ENCODE results near the gene TMIGD1. TPM values are rescaled to one million over a fixed set of nuclear protein-coding genes. Genes with fewer than 3 reads are reported as not detected.

The TMIGD1 gene
- total and polyA plus RNA-seq, 2 of the 13 experiments (the other 11 are each of a cell fraction or from before 2014, with no cell fraction given) = not detected

GRCh38 chr17:30324723-30325122 is 9.1 kb downstream of the TMIGD1 start:
- CTCF ChIA-PET (ENCODE audit: low intra/inter-chr PET ratio, low total read pairs) = no interaction called here
- Histone ChIP-seq H3K36me3 (replicated peaks in 1 of 2; ENCODE audit: control insufficient read depth in 1 of 2, insufficient read depth in 2 of 2, low read length in 2 of 2) (no peaks in the 10 kb centered on the region), H3K79me2 (ENCODE audit: insufficient read depth, low read length) (no peaks in the 10 kb centered on the region), H3K4me1 (ENCODE audit: insufficient read depth, low read length) (peaks cover 45% of the 10 kb centered on the region), H4K20me1 (ENCODE audit: insufficient read depth, low read length) (no peaks in the 10 kb centered on the region), H3K9me3 (ENCODE audit: low read length) (no peaks in the 10 kb centered on the region), H3K27ac (ENCODE audit: extremely low read length, insufficient read depth, low read length) (no peak overlapping the region), H3K4me3 (replicated peaks in 1 of 3; ENCODE audit: insufficient read depth in 1 of 3, low read depth in 2 of 3, low read length in 3 of 3) (0 out of 6 replicates have a peak overlapping the region, but pooled peaks of 1 of the 3 experiments have one; percentile 18), H3K9ac (ENCODE audit: insufficient read depth, low read depth, low read length) (no peak overlapping the region), H2AFZ (ENCODE audit: low read length) (peak overlapping the region; percentile 31), H3K4me2 (ENCODE audit: low read depth, low read length) (peak overlapping the region; percentile 70), H3K27me3 (ENCODE audit: control insufficient read depth in 1 of 2, insufficient read depth in 2 of 2, low read length in 2 of 2) (no peaks in the 10 kb centered on the region; a peak in 1 of 5 replicates)
- DNase-seq (ENCODE audit: low spot score) (no peak), ATAC-seq (peak; percentile 44; the same call in 1 of the 3 replicates), FAIRE-seq (peak; percentile 74)
- in situ Hi-C loops (cut with HindIII; ENCODE audit: extremely low pct_ligation_motif_present, low pct_unique_long_range_greater_than_20kb) = no loop called here
- 3% methylated on average over 7 of the region's 7 CpGs for WGBS (ENCODE audit: low lambda C conversion rate)
- intact Hi-C loops (cut with micrococcal nuclease; ENCODE audit: unreplicated experiment) = no loop called here
- POLR2A ChIA-PET = no interaction called here
- BruUV-seq (replicated peaks) = no TSS peak
- TF ChIP-seq NFE2L2 (IDR thresholded peaks at IDR 0.05; ENCODE audit: low read length) (0 out of 2 replicates have a peak, but pooled peaks have one; percentile 15), KMT2A (CRISPR knock-in tag; IDR thresholded peaks at IDR 0.05) (no peak), TFAP4 (IDR thresholded peaks at IDR 0.05; ENCODE audit: borderline replicate concordance, low read depth) (no peak), MIXL1 (CRISPR knock-in tag; IDR thresholded peaks at IDR 0.05) (no peak), ZBTB3 (CRISPR knock-in tag; IDR thresholded peaks at IDR 0.05; ENCODE audit: borderline replicate concordance, low read depth) (no peak), ZIK1 (CRISPR knock-in tag; IDR thresholded peaks at IDR 0.05; ENCODE audit: borderline replicate concordance, low read depth) (no peak), ATF5 (CRISPR knock-in tag; IDR thresholded peaks at IDR 0.05; ENCODE audit: low read depth) (no peak), LCORL (IDR thresholded peaks at IDR 0.05) (no peak), LCORL (CRISPR knock-in tag; IDR thresholded peaks at IDR 0.05) (no peak), SMAD9 (CRISPR knock-in tag; IDR thresholded peaks at IDR 0.05) (no peak), ZNF281 (CRISPR knock-in tag; IDR thresholded peaks at IDR 0.05; ENCODE audit: borderline replicate concordance) (no peak), RXRA (CRISPR knock-in tag; IDR thresholded peaks at IDR 0.05) (no peak), ZKSCAN8 (CRISPR knock-in tag; IDR thresholded peaks at IDR 0.05; ENCODE audit: borderline replicate concordance) (no peak), ZFP37 (CRISPR knock-in tag; IDR thresholded peaks at IDR 0.05; ENCODE audit: borderline replicate concordance) (no peak), HBP1 (CRISPR knock-in tag; IDR thresholded peaks at IDR 0.05; ENCODE audit: low read depth) (no peak), ZFP91 (CRISPR knock-in tag; IDR thresholded peaks at IDR 0.05; ENCODE audit: borderline replicate concordance) (no peak), FOSL2 (CRISPR knock-in tag; IDR thresholded peaks at IDR 0.05) (no peak), ZNF670 (CRISPR knock-in tag; IDR thresholded peaks at IDR 0.05; ENCODE audit: borderline replicate concordance) (no peak)
